Keratinocyte (primary cell): ENCODE measurements around the gene C1QTNF7. TPM values are rescaled to one million over a fixed set of nuclear protein-coding genes. Genes with fewer than 3 reads are reported as not detected.

Source experiments
- DNase-seq: peaks from one replicate; pipeline ENCODE4 v3.0.0-alpha.2; 2011; ENCODE audit warnings: low read depth, missing footprints, low spot score
- FAIRE-seq: peaks from 2 replicates; lab custom pipeline; 2011; peaks lifted over from hg19 to GRCh38; lab: Jason Lieb, UNC
- H2AFZ ChIP-seq: 2 replicates; pipeline ENCODE4 v1.6.0; 2012; ENCODE audit warnings: low read length, control low read depth, inconsistent platforms; ENCODE audit not compliant: control insufficient read depth
- H3K27ac ChIP-seq: 2 replicates; pipeline ENCODE4 v1.5.1; 2011; ENCODE audit warnings: low read length; ENCODE audit not compliant: control insufficient read depth, insufficient read depth
- H3K27me3 ChIP-seq: 3 replicates; pipeline ENCODE4 v1.6.0; 2011; ENCODE audit warnings: low read length; ENCODE audit not compliant: control insufficient read depth, insufficient read depth; ENCODE audit errors: extremely low read depth
- H3K36me3 ChIP-seq, 2 experiments: 2 replicates in 1 of 2; 3 replicates in 1 of 2; pipeline ENCODE4 v1.5.1; 2011; ENCODE audit warnings: low read length in 2 of 2, mild to moderate bottlenecking in 1 of 2; ENCODE audit not compliant: control insufficient read depth in 2 of 2, insufficient read depth in 2 of 2; ENCODE audit errors: extremely low read depth in 1 of 2
- H3K4me1 ChIP-seq: 3 replicates; pipeline ENCODE4 v1.5.1; 2011; ENCODE audit warnings: low read length; ENCODE audit not compliant: control insufficient read depth, insufficient read depth; ENCODE audit errors: extremely low read depth
- H3K4me2 ChIP-seq: 3 replicates; pipeline ENCODE4 v1.6.0; 2011; ENCODE audit warnings: low read depth, low read length; ENCODE audit not compliant: control insufficient read depth, insufficient read depth; ENCODE audit errors: extremely low read depth
- H3K4me3 ChIP-seq, 3 experiments: fragments of 200-600 bp in 1 of 3; sonication (generic) in 1 of 3; 2 replicates in 2 of 3; 3 replicates in 1 of 3; pipeline ENCODE4 v1.5.1; 2011 to 2016; ENCODE audit warnings: low read length in 3 of 3, mild to moderate bottlenecking in 3 of 3, control low read depth in 2 of 3, inconsistent platforms in 1 of 3, low read depth in 1 of 3, mixed read lengths in 1 of 3, mixed run types in 1 of 3, moderate library complexity in 1 of 3; ENCODE audit not compliant: control insufficient read depth in 2 of 3, insufficient read depth in 2 of 3; ENCODE audit errors: extremely low read depth in 1 of 3
- H3K79me2 ChIP-seq: 2 replicates; pipeline ENCODE4 v1.6.0; 2012; ENCODE audit warnings: low read length; ENCODE audit not compliant: control insufficient read depth, insufficient read depth
- H3K9ac ChIP-seq: 3 replicates; pipeline ENCODE4 v1.6.0; 2011; ENCODE audit warnings: low read length; ENCODE audit not compliant: control insufficient read depth, insufficient read depth; ENCODE audit errors: extremely low read depth
- H3K9me1 ChIP-seq: 3 replicates; pipeline ENCODE4 v1.6.0; 2011; ENCODE audit warnings: low read length; ENCODE audit not compliant: control insufficient read depth, insufficient read depth; ENCODE audit errors: extremely low read depth
- H3K9me3 ChIP-seq: 2 replicates; pipeline ENCODE4 v1.5.1; 2012; ENCODE audit warnings: low read depth, low read length; ENCODE audit not compliant: control insufficient read depth
- H4K20me1 ChIP-seq: 3 replicates; pipeline ENCODE4 v1.6.0; 2011; ENCODE audit warnings: low read length; ENCODE audit not compliant: control insufficient read depth, insufficient read depth; ENCODE audit errors: extremely low read depth
- CTCF ChIP-seq, 3 experiments: IDR thresholded peaks in 1 of 3; conservative IDR thresholded peaks in 1 of 3; optimal IDR thresholded peaks in 1 of 3; 2 replicates in 2 of 3; 3 replicates in 1 of 3; pipeline versions ENCODE3 to v1.5.1; 2011; ENCODE audit warnings: low read length in 3 of 3, mild to moderate bottlenecking in 3 of 3, moderate library complexity in 2 of 3, control low read depth in 1 of 3, inconsistent platforms in 1 of 3; ENCODE audit not compliant: insufficient read depth in 2 of 3; ENCODE audit errors: extremely low read depth in 1 of 3
- EZH2 ChIP-seq: IDR thresholded peaks from one replicate; pipeline ENCODE4 v1.6.1; 2012; ENCODE audit warnings: inconsistent platforms, mild to moderate bottlenecking, low read length, moderate library complexity
- dilution Hi-C: fragments of 300-500 bp; cut with MboI; formaldehyde crosslinking; loops from one replicate; pipeline ENCODE4 v1.7.0; 2020; ENCODE audit warnings: low sequenced_read_pairs; ENCODE audit not compliant: extremely low pct_ligation_motif_present
- polyA plus RNA-seq, 5 experiments: library from polyadenylated mRNA; depleted of rRNA in 3 of 5; stranded (reverse) in 3 of 5; stranded (forward) in 1 of 5; unstranded in 1 of 5; fragments of >200 nt; gene quantifications; 1 replicate in 1 of 5; 2 replicates in 3 of 5; 3 replicates in 1 of 5; pipeline versions ENCODE4 v1.2.1 to v1.2.3, GENCODE V29; 2011 to 2012; ENCODE audit warnings: missing spikeins in 2 of 5, low read depth in 1 of 5, low replicate concordance in 1 of 5

The C1QTNF7 gene
- polyA plus RNA-seq, 1 donor (not counting 4 experiments of a cell fraction or from before 2014, with no cell fraction given): not detected

DNA sequence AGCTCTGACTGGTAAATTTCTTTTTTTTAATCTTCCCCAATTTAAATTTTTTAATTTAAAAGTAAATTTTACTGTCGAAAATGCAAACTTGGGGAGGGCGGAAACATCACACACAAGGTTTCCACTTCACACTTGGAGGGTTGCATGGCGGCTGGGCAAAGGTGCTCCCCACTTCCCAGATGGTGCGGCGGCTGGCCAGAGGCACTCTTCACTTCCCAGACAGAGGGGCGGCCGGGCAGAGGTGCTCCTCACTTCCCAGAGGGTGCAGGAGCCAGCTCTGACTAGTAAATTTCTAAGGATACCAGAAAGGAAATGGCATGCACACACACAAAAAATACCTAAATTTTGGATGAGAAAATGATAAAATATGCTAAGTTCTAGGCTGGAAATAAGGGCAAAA is 16.4 kb downstream of the C1QTNF7 start:
- DNase-seq (no peak), FAIRE-seq (no peak)
- Histone ChIP-seq H3K4me2 (no peak overlapping the region), H3K9me3 (no peaks in the 10 kb centered on the region), H3K4me3 (no peak overlapping the region), H3K9ac (no peak overlapping the region), H4K20me1 (no peaks in the 10 kb centered on the region), H3K4me1 (no peaks in the 10 kb centered on the region), H3K36me3 (no peaks in the 10 kb centered on the region), H3K79me2 (no peaks in the 10 kb centered on the region), H3K27ac (no peak overlapping the region), H3K27me3 (no peaks in the 10 kb centered on the region), H2AFZ (no peak overlapping the region), H3K9me1 (no peaks in the 10 kb centered on the region)
- TF ChIP-seq EZH2: no peak
- no peak for TF ChIP-seq CTCF (optimal IDR thresholded peaks at IDR 0.05 in 1 of 3, IDR thresholded peaks at IDR 0.05 in 1 of 3, conservative IDR thresholded peaks at IDR 0.05 in 1 of 3; ENCODE audit: extremely low read depth in 1 of 3, insufficient read depth in 2 of 3, low read length in 3 of 3)
- dilution Hi-C loops: no loop called here

- no peaks in the 10 kb centered on the region for H3K27me3 ChIP-seq
- no peak overlapping the region for H2AFZ ChIP-seq
- no peak overlapping the region for H3K27ac ChIP-seq
- dilution Hi-C loops: no loop called here
- no peak overlapping the region for H3K4me2 ChIP-seq
- no peaks in the 10 kb centered on the region for H3K9me3 ChIP-seq
- H3K9ac ChIP-seq: no peak overlapping the region
- no peaks in the 10 kb centered on the region for H3K36me3 ChIP-seq
- H3K79me2 ChIP-seq: no peaks in the 10 kb centered on the region
- FAIRE-seq (no peak), DNase-seq (no peak)
- no peaks in the 10 kb centered on the region for H3K4me1 ChIP-seq
- no peak for TF ChIP-seq EZH2
- TF ChIP-seq CTCF (optimal IDR thresholded peaks at IDR 0.05 in 1 of 3, IDR thresholded peaks at IDR 0.05 in 1 of 3, conservative IDR thresholded peaks at IDR 0.05 in 1 of 3; ENCODE audit: extremely low read depth in 1 of 3, insufficient read depth in 2 of 3, low read length in 3 of 3): no peak
- no peaks in the 10 kb centered on the region for H4K20me1 ChIP-seq
- H3K9me1 ChIP-seq: no peaks in the 10 kb centered on the region
- H3K4me3 ChIP-seq: no peak overlapping the region
Measured at GRCh38 chr4:15444879-15445547, 17.2 kb downstream of the C1QTNF7 start.
